WTC11 (cell line): ENCODE data around the gene UBL4A. TPM values are rescaled to one million over a fixed set of nuclear protein-coding genes. Genes with fewer than 3 reads are reported as not detected.

Experiments
- AR ChIP-seq: fragments of 250-450 bp; sonication (Bioruptor Pico); IDR thresholded peaks from 2 replicates; pipeline ENCODE4 v1.9.0; 2021; ENCODE audit warnings: mild to moderate bottlenecking
- CREM ChIP-seq: sonication (generic); formaldehyde crosslinking; IDR thresholded peaks from 2 replicates; pipeline ENCODE4 v1.8.1; 2022; ENCODE audit warnings: mild to moderate bottlenecking, missing genetic modification reagents, moderate library complexity
- E2F4 ChIP-seq: sonication (generic); formaldehyde crosslinking; IDR thresholded peaks from 2 replicates; pipeline ENCODE4 v1.8.1; 2022; ENCODE audit warnings: low read depth, mild to moderate bottlenecking, moderate library complexity, missing genetic modification reagents, borderline replicate concordance
- FOXJ3 ChIP-seq: sonication (generic); formaldehyde crosslinking; IDR thresholded peaks from 2 replicates; pipeline ENCODE4 v1.9.0; 2021; ENCODE audit warnings: missing genetic modification reagents, mild to moderate bottlenecking, borderline replicate concordance
- FOXK1 ChIP-seq: sonication (generic); formaldehyde crosslinking; IDR thresholded peaks from 2 replicates; pipeline ENCODE4 v1.8.0; 2022; ENCODE audit warnings: mild to moderate bottlenecking, moderate library complexity, missing genetic modification reagents
- MAX ChIP-seq: sonication (generic); formaldehyde crosslinking; IDR thresholded peaks from 2 replicates; pipeline ENCODE4 v1.8.0; 2022; ENCODE audit warnings: mild to moderate bottlenecking, missing genetic modification reagents
- RORB ChIP-seq: fragments of 250-450 bp; sonication (Bioruptor Pico); IDR thresholded peaks from 2 replicates; pipeline ENCODE4 v1.9.0; 2021; ENCODE audit warnings: mild to moderate bottlenecking
- SOX15 ChIP-seq: fragments of 250-450 bp; sonication (Bioruptor Pico); IDR thresholded peaks from 2 replicates; pipeline ENCODE4 v1.9.0; 2021; ENCODE audit warnings: mild to moderate bottlenecking
- STAT6 ChIP-seq: sonication (generic); formaldehyde crosslinking; conservative IDR thresholded peaks from 2 replicates; pipeline ENCODE4 v1.8.1; 2023; ENCODE audit warnings: mild to moderate bottlenecking, low read depth, missing genetic modification reagents, moderate library complexity
- ZBTB43 ChIP-seq: sonication (generic); formaldehyde crosslinking; IDR thresholded peaks from 2 replicates; pipeline ENCODE4 v1.8.1; 2023; ENCODE audit warnings: mild to moderate bottlenecking, missing genetic modification reagents
- ZMAT4 ChIP-seq: fragments of 250-450 bp; sonication (Bioruptor Pico); IDR thresholded peaks from 2 replicates; pipeline ENCODE4 v1.9.0; 2021; ENCODE audit warnings: mild to moderate bottlenecking
- ZNF232 ChIP-seq: sonication (generic); formaldehyde crosslinking; IDR thresholded peaks from 2 replicates; pipeline ENCODE4 v1.8.0; 2022; ENCODE audit warnings: mild to moderate bottlenecking, missing genetic modification reagents
- ZNF396 ChIP-seq: fragments of 250-450 bp; sonication (Bioruptor Pico); IDR thresholded peaks from 2 replicates; pipeline ENCODE4 v1.8.0; 2021; ENCODE audit warnings: mild to moderate bottlenecking, moderate library complexity, borderline replicate concordance
- ZNF416 ChIP-seq: fragments of 250-450 bp; sonication (Bioruptor Pico); IDR thresholded peaks from 2 replicates; pipeline ENCODE4 v1.9.0; 2021; ENCODE audit warnings: mild to moderate bottlenecking, inconsistent platforms
- ZNF425 ChIP-seq: fragments of 250-450 bp; sonication (Bioruptor Pico); conservative IDR thresholded peaks from 2 replicates; pipeline ENCODE4 v1.9.0; 2021; ENCODE audit warnings: mild to moderate bottlenecking
- ZNF532 ChIP-seq: fragments of 250-450 bp; sonication (Bioruptor Pico); IDR thresholded peaks from 2 replicates; pipeline ENCODE4 v1.9.0; 2021; ENCODE audit warnings: mild to moderate bottlenecking, borderline replicate concordance
- total RNA-seq: library from RNA; stranded (reverse); gene quantifications from 3 replicates; pipeline ENCODE4 v1.2.3, GENCODE V29; 2021

The UBL4A gene
- total RNA-seq, 1 experiment from 2014 or later: 34.0 TPM

GRCh38 chrX:154490414-154491083, 4.1 kb upstream of the UBL4A start, which contains the start of gene SLC10A3 (continued):
- TF ChIP-seq ZNF425 (no peak), ZNF416 (CRISPR knock-in tag) (no peak), MAX (CRISPR knock-in tag) (peak; percentile 38; the same call in 1 of the 2 replicates), ZMAT4 (CRISPR knock-in tag) (no peak), ZNF396 (CRISPR knock-in tag) (no peak), E2F4 (CRISPR knock-in tag) (no peak), ZBTB43 (CRISPR knock-in tag) (no peak), CREM (CRISPR knock-in tag) (0 out of 2 replicates have a peak, but pooled peaks have one; percentile 35), ZNF232 (CRISPR knock-in tag) (no peak), SOX15 (CRISPR knock-in tag) (no peak), ZNF532 (CRISPR knock-in tag) (no peak), AR (CRISPR knock-in tag) (no peak), FOXK1 (CRISPR knock-in tag) (peak; percentile 43; the same call in 1 of the 2 replicates), FOXJ3 (CRISPR knock-in tag) (no peak), RORB (no peak), STAT6 (CRISPR knock-in tag) (no peak)
- TF ChIP-seq, all 79 proteins: peak for 3
